GM13977 (cell line): ENCODE data around the gene LMAN1.

ENCODE experiments used
- DNase-seq: peaks from one replicate; pipeline ENCODE4 v3.0.0; 2012; ENCODE audit warnings: low spot score
- in situ Hi-C: fragments of 300-500 bp; cut with MboI; formaldehyde crosslinking; loops from one replicate; pipeline ENCODE4 v1.12.0; 2022; ENCODE audit warnings: low sequenced_read_pairs, low pct_unique_long_range_greater_than_20kb, mixed read lengths, inconsistent platforms; ENCODE audit not compliant: unreplicated experiment
- TF ChIP-seq, protein P1 (sequence below): IDR thresholded peaks from 2 replicates; pipeline ENCODE4 v1.5.1; 2012; ENCODE audit warnings: mild to moderate bottlenecking, control low read depth; ENCODE audit not compliant: insufficient read depth; ENCODE audit errors: extremely low read depth, missing control alignments

Gene LMAN1

DNA sequence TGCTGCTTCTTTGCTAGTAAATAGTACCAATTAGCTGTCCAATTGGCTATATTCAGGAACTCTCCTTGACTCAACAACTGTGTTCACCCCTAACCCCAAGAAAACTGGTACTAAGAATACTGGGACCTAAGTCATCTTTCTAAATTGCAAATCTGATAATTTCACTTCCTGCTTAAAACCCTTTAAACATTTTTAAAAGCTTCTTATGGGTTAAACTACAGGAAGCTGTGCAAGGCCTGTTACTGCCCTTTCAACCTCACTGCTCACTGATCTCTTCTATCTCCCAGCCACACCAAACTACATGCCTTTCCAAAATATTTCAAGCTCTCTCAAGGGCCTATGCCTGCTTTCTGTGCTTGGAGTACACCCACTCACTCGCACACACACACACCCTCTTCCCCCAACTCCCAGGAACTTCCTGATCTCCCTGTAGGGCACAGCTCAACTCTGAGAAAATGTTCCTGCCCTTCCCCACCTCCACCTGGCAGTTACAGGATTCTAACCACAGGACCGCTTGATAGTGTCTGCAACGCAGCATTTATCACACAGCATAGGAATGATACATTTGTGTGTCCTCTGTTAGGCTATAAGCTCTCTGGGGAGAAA is 6.7 kb downstream of the LMAN1 start:
- in situ Hi-C loops: no loop called here
- DNase-seq: no peak
- TF ChIP-seq, protein P1, sequence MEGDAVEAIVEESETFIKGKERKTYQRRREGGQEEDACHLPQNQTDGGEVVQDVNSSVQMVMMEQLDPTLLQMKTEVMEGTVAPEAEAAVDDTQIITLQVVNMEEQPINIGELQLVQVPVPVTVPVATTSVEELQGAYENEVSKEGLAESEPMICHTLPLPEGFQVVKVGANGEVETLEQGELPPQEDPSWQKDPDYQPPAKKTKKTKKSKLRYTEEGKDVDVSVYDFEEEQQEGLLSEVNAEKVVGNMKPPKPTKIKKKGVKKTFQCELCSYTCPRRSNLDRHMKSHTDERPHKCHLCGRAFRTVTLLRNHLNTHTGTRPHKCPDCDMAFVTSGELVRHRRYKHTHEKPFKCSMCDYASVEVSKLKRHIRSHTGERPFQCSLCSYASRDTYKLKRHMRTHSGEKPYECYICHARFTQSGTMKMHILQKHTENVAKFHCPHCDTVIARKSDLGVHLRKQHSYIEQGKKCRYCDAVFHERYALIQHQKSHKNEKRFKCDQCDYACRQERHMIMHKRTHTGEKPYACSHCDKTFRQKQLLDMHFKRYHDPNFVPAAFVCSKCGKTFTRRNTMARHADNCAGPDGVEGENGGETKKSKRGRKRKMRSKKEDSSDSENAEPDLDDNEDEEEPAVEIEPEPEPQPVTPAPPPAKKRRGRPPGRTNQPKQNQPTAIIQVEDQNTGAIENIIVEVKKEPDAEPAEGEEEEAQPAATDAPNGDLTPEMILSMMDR: no peak

DNA sequence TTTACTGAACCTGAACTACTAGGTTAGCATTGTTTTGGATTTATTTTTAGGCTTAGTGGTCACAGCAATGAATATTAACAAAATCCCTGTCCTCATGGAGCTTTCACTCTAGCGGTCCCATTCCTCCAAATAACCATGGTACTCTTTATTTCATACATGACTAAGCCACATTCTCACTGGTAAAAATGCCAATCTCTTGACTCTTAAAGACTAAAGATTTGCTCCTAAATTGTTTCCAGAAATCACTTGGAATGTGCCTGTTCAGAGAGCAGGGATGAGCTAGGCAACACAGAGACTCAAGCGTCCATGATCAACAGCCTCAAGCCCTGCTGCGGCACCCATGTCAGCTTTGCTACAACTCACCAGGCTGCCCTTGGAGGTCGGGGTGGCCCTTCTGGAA is 13.5 kb downstream of the LMAN1 start:
- DNase-seq: no peak
- in situ Hi-C loops: no loop called here
- TF ChIP-seq, protein P1: no peak

DNA sequence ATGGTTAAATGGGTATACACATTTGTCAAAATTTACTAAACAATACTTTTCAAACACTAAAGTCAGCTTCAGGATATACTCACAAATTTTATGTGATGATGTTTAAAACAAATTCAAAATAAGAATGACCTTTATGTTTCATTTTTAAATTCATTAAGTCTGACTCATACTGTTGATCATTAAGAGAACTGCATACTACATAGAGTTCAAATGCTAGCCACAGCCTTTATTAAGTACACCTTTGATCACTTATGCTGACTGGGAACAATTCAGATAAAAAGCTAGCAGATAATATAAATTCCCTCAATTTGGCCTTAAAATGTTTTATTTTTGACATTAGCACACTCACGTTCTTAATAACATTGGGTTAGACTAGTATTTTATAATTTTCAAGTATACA is 14.1 kb downstream of the LMAN1 start:
- in situ Hi-C loops: no loop called here
- TF ChIP-seq, protein P1: no peak

DNA sequence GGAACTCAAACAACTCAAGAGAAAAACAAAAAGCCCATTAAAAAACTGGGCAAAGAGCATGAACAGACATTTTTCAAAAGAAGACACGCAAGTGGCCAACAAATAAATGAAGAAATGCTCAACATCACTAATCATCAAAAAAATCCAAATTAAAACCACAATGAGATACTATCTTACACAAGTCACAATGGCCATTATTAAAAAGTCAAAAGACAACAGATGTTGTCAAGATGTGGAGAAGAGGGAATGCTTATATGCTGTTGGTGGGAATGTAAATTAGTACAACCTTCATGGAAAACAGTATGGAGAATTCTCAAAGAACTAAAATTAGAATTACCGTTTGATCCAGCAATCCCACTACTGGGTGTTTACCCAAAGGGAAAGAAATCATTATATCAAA is 15.1 kb downstream of the LMAN1 start:
- in situ Hi-C loops: no loop called here
- no peak for DNase-seq
- TF ChIP-seq, protein P1: no peak

More for the DNA sequence above, 14.1 kb downstream of the LMAN1 start:
- no peak for DNase-seq

DNA sequence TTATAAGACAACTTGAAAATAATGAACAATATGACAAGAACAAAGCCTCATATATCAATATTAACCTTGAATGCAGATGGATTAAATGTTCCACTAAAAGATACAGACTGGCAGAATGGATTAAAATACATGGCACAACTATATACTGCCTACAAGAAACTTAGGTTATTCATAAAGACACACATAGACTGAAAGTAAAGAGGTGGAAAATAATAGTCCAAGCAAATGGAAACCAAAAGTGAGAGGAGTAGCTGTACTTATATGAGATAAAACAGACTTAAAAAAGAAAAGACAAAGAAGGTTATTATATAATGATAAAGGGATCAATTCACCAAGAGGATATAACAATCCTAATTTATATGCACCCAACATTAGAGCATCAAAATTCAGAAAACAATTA is 18.2 kb downstream of the LMAN1 start:
- no peak for DNase-seq
- TF ChIP-seq, protein P1: no peak
- in situ Hi-C loops: no loop called here

DNA sequence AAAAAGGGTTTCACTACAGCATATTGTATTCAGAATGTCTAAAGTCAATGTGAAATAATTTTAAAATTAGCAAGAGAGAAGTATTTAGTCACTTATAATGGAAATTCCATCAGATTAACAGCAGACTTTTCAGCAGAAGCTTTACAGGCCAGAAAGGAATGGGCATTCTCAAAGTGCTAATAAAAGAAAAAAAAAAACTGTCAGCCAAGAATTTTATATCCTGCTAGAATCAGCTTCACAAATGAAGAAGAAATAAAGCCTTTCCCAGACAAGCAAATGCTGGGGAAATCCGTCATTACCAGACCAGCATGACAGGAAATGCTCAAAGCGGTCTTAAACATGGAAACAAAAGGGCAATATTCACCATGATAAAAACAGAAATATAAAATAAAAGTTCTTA is 18.8 kb downstream of the LMAN1 start:
- in situ Hi-C loops: no loop called here
- no peak for DNase-seq
- TF ChIP-seq, protein P1: no peak
